ENCODE data around the gene PIP5K1C.

PIP5K1C gene

DNA sequence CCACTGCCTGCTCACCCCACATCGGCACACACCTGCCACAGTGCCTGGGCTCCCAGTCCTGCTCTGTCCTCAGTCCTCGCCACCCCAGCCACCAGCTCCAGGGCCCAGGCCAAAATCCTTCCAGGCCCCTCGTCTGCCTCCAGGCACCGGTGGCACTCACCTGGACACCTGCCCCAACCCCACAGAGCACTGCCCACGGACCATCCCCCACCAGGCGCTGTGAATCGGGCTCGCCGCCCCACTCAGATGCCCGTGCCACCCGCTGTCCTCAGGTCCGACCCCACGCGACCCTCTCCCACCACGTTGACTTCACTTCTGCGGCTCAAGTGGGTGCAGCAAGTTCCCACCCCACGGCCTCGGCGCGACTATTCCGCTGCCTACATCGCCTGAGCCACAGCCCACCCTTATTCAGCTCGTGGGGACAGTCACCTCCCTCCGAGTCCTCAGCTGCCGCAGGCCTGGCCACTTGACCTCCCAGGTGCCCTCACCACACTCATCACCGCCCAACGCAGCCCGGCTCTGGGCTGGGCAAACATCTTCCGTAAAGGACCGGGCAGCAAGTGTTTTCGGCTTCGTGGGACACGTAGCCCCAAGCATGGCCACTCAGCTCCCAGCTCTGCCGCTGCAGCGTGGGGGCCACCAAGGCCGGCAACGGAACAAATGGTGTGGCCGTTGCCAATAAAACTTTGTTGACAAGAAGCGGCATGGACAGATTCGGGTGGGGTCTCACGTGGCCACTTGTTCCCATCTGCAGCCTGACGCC lies 5.7 kb downstream of the PIP5K1C start:
- no peak for FAIRE-seq

DNA sequence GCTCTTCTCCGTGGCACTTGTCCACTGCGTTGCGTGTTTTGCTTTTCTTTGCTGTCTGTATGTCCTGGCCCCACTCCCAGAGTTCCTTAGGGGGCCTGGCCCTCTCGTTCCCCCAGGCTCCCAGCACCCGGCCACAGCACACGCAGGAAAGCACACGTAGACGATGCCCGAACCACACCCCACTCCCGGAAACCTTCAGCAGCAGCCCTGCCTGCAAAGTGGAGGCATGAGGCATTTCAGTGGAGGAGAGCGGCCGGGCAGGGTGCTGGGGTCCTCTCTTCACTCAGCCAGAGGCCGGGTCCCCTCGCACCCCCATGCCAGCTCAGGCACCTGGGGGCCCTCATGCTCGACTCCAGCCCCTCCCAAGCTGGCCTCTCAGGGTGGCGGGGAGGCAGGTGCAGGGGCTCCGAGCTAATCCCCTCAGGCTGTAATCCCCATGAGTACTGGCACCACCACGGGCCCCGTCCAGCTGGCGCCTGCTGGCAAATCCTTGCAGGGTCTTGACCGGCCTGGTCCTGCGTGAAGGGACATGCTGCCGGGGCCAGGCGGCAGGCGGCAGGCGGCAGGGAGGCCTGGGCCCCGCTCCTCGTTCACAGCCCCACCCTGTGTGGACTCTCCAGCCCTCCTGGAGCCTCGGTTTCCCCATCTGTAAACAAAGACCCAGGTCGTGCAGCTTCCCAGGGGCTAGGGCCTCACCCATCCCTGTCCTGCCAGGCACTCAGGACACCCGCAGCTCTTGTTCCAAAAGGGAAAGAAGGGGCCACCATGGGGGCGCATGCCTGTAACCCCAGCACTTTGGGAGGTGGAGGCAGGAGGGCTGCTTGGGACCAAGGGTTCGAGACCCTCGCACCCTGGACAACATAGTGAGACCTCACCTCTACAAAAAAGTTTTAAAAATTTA lies 7.0 kb downstream of the PIP5K1C start:
- FAIRE-seq = no peak

- FAIRE-seq = no peak
Measured at GRCh38 chr19:3692141-3693024, 7.9 kb downstream of the PIP5K1C start.

DNA sequence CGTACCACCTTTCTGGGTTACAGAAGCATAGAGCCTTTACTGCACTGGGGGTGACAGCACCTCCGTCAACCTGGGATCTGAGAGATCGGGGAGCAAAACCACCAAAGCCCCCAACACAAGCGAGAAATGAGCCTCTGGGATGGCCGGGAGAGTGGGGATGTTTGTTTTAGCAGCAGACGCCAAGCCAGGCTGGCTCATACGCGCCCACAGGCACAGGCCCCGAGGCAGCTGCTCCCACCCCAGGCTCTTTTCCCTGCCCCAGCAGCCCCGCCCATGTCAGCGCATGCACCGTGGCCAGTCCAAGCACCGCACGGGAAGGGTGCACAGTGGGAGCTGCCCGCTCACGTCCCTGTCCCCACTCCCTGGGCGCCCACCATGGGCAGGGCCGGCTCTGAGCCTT lies 8.5 kb downstream of the PIP5K1C start:
- FAIRE-seq = no peak

- FAIRE-seq = no peak
Measured at GRCh38 chr19:3691372-3691716, 8.9 kb downstream of the PIP5K1C start.

DNA sequence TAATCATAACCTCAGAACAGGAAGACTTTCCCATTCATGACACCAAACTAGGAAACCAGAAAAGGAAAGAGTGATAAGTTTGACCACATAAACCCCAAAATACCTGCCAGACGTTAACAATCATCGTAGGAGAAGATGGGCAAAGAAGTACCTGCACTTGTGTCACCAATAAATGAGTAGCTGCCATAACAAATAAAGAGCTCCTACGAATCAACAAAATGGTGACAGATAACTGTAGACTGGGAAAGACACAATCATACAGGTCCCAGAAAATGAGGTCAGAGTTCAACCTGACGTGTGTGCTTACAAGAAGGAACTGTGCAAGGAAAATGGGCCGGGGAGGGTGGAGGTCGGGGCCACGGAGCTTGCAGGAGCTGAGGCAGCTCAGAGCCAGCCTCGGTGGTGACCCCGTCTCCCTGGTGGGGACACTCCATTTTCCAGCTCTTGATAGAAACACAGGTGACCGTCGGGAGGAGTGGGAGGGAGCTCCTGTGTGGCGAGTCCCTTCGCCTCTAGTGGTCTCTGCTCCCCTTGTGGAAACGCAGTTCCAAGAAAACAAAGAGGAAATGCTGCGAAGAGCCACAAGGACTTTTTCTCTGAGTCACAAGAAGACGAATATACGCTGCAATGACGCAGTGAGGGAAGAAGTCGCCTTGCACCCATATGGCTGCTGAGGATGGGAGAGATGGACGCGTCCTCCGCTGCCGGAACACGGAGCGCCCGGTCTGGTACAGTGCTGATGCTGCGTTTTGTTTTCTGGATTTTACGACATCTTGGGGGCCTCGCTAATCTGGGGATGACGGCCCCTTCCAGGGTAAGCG lies 9.5 kb downstream of the PIP5K1C start:
- no peak for FAIRE-seq

DNA sequence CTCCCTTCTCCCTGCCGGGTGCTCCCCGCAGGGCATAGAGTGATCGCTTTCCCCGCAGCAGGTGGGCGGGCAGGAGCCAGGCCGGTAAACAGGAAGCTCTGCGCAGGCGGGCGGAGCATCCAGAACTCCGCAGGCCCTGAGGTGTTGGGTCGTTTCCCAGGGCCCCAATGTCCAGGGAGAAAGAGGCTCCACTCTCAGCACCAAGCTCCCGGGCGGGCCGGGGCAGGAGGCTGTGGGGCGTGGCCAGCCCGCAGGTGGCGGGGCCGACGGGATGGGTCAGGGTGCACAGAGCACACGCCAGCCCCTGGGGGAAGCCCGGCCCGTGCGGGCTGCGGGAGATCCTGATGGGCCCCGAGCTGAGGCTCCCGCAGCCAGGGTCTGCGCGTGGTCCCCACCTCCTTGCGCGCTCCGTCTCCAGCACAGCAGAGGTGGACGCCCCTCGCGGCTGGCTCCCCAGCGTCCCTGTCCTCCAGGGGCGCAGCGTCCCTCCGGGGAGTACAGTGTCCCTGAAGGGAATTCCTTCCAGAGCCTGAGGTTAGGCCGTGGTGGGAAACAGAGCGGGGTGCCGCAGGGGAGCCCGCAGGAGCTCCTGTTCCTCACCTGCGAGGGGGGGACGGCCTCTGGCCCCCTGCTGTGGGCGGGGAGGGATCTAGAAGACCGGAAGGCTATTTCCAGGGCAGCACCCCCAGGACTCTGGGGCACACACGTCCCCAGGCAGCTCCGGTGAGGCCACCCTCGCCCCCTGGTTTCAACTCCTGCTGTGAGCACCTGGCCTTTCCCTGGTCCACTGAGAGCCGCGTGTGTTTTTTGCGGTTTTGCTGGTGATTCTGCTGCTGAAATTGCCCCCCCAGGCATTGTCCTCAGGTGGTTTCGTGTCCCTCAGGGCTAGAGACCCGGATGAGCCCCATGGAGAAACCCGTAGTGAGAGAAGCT lies 12.2 kb downstream of the PIP5K1C start:
- FAIRE-seq = no peak

DNA sequence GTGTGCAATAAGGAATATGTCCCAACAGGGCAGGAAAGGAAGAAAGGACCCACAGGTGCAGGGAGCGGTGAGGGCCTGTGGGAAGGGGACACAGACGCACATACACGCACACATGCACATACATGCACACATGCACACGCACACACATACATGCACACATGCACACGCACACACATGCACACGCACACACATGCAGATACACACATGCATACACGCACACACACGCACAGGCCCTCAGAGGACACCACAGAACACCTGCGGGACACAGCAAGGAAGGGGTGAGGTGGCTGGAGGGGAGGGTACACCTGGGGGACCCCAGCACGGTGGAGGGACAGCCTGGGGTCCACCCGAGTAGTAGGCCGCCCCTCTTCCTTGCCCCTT lies 12.9 kb downstream of the PIP5K1C start:
- no peak for FAIRE-seq

- no peak for FAIRE-seq
Measured at GRCh38 chr19:3684817-3685410, 15.4 kb downstream of the PIP5K1C start.

GRCh38 chr19:3684054-3684816 lies 16.0 kb downstream of the PIP5K1C start:
- FAIRE-seq = no peak

DNA sequence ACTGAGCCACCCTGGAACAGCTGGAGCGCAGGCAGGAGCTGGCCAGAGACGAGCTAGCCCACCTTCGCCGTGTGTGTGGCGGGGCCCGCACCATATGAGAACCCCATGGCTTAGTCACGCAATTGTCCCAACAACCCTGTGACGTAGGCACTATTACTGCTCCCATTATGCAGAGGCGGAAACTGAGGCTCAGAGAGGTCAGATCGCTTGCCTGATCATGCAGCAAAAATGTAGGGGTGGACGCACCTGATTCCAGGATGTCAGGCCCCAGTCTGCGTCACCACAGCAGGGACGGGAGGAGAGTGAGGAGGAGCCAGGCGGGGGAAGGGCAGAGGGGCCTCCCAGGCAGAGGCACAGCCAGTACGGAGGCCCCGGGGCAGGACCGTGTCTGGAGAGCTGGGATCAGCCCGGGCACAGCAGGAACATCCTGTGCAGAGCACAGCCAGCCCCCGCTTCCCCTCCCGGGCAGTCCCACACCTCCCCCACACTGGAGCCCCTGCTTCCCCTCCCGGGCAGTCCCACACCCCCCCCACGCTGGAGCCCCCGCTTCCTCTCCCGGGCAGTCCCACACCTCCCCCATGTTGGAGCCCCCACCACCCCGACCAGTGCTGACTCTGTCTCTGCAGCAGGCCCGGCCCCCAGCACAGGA lies 16.7 kb downstream of the PIP5K1C start:
- no peak for FAIRE-seq

DNA sequence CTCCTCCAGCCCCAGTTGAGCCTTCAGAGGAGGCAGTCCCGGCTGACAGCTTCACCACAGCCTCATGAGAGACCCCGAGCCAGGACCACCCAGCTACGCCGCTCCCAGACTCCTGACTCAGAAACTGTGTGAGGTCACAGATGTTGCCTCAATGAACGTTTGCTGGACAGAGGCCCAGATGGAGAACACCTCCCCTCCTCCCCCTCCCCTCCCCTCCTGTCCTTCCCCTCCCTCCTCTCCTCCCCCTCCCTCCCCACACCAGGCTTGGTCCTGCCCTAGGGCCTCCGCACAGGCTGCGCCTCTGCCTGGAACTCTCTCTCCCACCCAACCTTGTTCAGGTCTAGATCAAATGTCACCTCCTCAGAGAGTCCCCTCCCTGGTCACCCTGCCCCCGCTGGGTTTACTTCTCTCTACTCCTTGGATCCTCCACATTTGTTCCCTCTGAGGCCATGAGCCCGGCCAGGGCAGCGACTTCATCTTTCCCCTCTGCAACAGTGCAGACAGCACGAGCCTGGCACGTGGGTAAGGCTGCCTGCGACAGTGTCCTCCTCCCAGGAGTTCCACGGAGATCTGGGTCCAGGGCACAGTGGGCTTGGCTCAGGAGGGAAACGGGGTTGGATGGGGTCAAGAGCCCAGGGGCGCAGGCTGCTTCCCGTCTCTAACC lies 17.4 kb downstream of the PIP5K1C start:
- FAIRE-seq = no peak

GRCh38 chr19:3682286-3682685 lies 18.0 kb downstream of the PIP5K1C start:
- FAIRE-seq = no peak

GRCh38 chr19:3680939-3681338 lies 19.3 kb downstream of the PIP5K1C start:
- FAIRE-seq = no peak

DNA sequence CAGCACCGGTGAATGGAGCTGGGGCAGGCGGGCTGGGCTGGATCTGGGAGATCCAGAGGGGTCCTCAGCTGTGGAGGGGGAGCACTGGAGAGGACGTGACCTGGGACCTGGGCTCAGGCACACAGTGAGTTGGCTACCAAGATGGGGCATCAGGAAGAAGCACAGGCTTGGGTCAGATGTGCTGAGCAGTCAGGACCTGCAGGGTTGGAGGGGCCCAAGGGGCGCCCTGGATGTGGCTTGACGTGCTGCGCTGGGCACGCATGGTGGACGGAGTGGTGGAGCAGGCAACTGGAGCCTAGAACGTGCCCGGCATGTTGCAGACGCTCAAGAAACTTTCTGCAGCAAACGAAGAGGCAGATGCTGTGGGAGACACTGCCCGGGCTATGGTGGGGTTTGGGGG lies 20.7 kb downstream of the PIP5K1C start:
- no peak for FAIRE-seq

DNA sequence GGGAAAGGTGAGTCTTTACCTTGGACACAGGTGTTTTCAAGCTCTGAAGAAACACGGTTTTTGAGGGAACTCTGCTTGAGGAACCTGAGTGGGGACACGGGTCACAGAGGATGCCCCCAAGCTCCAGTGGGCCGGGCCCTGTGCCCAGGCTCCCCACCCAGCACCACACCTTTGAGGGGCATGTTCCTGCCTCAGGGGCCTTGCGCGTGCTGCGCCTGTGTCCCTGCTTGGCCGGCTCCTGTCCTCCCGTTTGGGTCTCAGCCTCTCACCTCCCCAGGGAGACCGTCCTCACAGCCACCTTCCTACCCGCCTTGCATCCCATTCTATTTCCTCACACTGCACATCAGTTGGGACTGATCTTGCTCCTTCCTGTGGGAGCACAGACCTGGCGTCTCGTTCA lies 21.1 kb downstream of the PIP5K1C start:
- FAIRE-seq = no peak

- FAIRE-seq = no peak
Measured at GRCh38 chr19:3678188-3678587, 22.1 kb downstream of the PIP5K1C start.

DNA sequence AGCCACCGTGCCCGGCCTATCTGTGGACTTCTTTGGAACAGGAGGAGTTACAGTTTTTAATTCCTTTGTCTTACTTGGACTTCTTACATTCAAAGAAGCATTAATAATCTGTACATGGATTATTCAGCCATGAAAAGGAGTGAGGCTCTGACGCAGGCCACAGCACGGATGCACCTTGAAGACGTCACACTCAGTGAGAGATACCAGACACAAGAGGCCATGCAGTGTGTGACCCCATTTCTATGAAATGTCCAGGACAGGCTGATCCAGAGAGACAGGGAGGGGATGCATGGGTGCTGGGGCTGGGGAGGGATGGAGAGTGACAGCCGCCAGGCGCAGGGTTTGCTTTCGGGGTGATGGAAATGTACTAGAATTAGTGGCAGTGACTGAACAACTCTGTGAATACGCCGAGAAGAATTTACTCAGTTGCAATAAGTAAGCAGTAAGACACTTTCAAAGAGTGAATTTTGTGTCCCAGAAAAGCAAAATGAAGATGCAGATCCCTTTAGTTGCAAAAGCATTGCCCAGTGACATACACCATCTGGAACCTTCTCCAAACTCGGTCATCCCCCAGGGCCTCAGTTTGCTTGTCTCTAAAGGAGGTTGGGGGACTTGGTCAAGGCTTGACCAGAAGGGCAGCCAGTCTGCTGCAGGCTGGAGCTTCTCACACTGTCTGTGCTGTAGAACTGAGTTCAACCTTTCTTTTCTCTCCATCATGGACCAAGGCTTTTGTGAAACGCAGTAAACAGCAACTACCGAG lies 25.3 kb downstream of the PIP5K1C start:
- no peak for FAIRE-seq

All from endometrium (tissue), 2 donors.